HCT116 (cell line): ENCODE measurements around the gene HTR3B. TPM values are rescaled to one million over a fixed set of nuclear protein-coding genes. Genes with fewer than 3 reads are reported as not detected.

Experiments
- ATAC-seq: fragments of 200-7000 bp; cut with Tn5 transposase; 2 replicates; pipeline ENCODE4 v1.9.1; 2020; ENCODE audit warnings: mild to moderate bottlenecking, moderate library complexity
- BruUV-seq: library from RNA; stranded (reverse); fragments of 400-500 nt; replicated peaks from 2 replicates; lab custom pipeline; 2021; lab: Mats Ljungman, UMichigan
- CTCF ChIA-PET: fragments of 300-600 bp; sonication (Branson Sonifier 250); formaldehyde crosslinking; loops from one replicate; lab custom pipeline; 2021; ENCODE audit warnings: antibody characterized with exemption; lab: Charles Lee
- POLR2A ChIA-PET: fragments of 300-600, 350-600 bp; sonication (Branson Sonifier 250); formaldehyde crosslinking; loops from one replicate; lab custom pipeline; 2021; ENCODE audit warnings: antibody characterized with exemption; lab: Charles Lee
- RAD21 ChIA-PET, 2 experiments: fragments of 300-600 bp; sonication (Branson Sonifier 250); formaldehyde crosslinking; loops; one replicate each; lab custom pipeline; 2023; ENCODE audit warnings: low total read pairs in 2 of 2; ENCODE audit not compliant: uncharacterized antibody in 2 of 2, unreplicated experiment in 2 of 2, low non-redundant PET in 1 of 2; lab: Charles Lee
- DNase-seq: peaks from one replicate; pipeline ENCODE4 v3.0.0-alpha.2; 2010; ENCODE audit warnings: low read depth, low spot score
- H2AFZ ChIP-seq: fragments of 200-600 bp; shearing (Covaris generic), sonication (generic); 2 replicates; pipeline ENCODE4 v1.6.1; 2017; ENCODE audit warnings: low read depth, mixed run types, mixed read lengths, antibody characterized with exemption, low read length; ENCODE audit not compliant: poor library complexity, severe bottlenecking
- H3K27ac ChIP-seq: 2 replicates; pipeline ENCODE4 v1.5.1; 2012; ENCODE audit warnings: low read depth, low read length
- H3K27me3 ChIP-seq: fragments of 200-600 bp; sonication (generic); 2 replicates; pipeline ENCODE4 v1.6.1; 2016; ENCODE audit warnings: mixed run types, low read length, mixed read lengths; ENCODE audit not compliant: insufficient read depth
- H3K36me3 ChIP-seq, 2 experiments: fragments of 200-500 bp in 1 of 2; fragments of 200-600 bp in 1 of 2; sonication (Bioruptor generic) in 1 of 2; sonication (generic) in 1 of 2; 2 replicates each; pipeline versions ENCODE4 v1.5.1 to v1.6.1; 2014 to 2016; ENCODE audit warnings: low read length in 2 of 2, inconsistent platforms in 1 of 2, mixed read lengths in 1 of 2, mixed run types in 1 of 2; ENCODE audit not compliant: insufficient read depth in 2 of 2, control insufficient read depth in 1 of 2
- H3K4me1 ChIP-seq, 2 experiments: fragments of 200-600 bp in 1 of 2; sonication (generic) in 1 of 2; 2 replicates each; pipeline versions ENCODE4 v1.5.1 to v1.6.1; 2012 to 2017; ENCODE audit warnings: low read length in 2 of 2, inconsistent platforms in 1 of 2, mild to moderate bottlenecking in 1 of 2, mixed read lengths in 1 of 2, mixed run types in 1 of 2, moderate library complexity in 1 of 2; ENCODE audit not compliant: insufficient read depth in 2 of 2, control insufficient read depth in 1 of 2
- H3K4me2 ChIP-seq: fragments of 200-600 bp; sonication (generic); 2 replicates; pipeline ENCODE4 v1.6.1; 2017; ENCODE audit warnings: mixed run types, low read length, mixed read lengths
- H3K4me3 ChIP-seq, 2 experiments: fragments of 200-600 bp in 1 of 2; sonication (generic) in 1 of 2; replicated peaks in 1 of 2; 2 replicates each; pipeline ENCODE4 v1.5.1; 2011 to 2016; ENCODE audit warnings: low read length in 2 of 2, control low read depth in 1 of 2, low read depth in 1 of 2, mild to moderate bottlenecking in 1 of 2, mixed read lengths in 1 of 2, mixed run types in 1 of 2
- H3K79me2 ChIP-seq: fragments of 200-600 bp; sonication (generic); 2 replicates; pipeline ENCODE4 v1.6.1; 2017; ENCODE audit warnings: mild to moderate bottlenecking, mixed run types, low read length, moderate library complexity, mixed read lengths; ENCODE audit not compliant: insufficient read depth
- H3K9ac ChIP-seq: fragments of 200-600 bp; sonication (generic); 2 replicates; pipeline ENCODE4 v1.6.1; 2016; ENCODE audit warnings: low read length, mixed read lengths
- H3K9me2 ChIP-seq: fragments of 200-600 bp; sonication (generic), shearing (Covaris generic); 2 replicates; pipeline ENCODE4 v1.6.1; 2017; ENCODE audit warnings: mixed run types, mild to moderate bottlenecking, moderate library complexity; ENCODE audit not compliant: insufficient read depth
- H3K9me3 ChIP-seq, 2 experiments: fragments of 200-500 bp in 1 of 2; fragments of 200-600 bp in 1 of 2; sonication (Bioruptor generic) in 1 of 2; sonication (generic) in 1 of 2; 2 replicates each; pipeline ENCODE4 v1.6.1; 2014 to 2017; ENCODE audit warnings: low read length in 2 of 2, mixed read lengths in 2 of 2, inconsistent platforms in 1 of 2, low read depth in 1 of 2, mild to moderate bottlenecking in 1 of 2, mixed run types in 1 of 2, moderate library complexity in 1 of 2; ENCODE audit not compliant: control insufficient read depth in 1 of 2, insufficient read depth in 1 of 2
- H4K20me1 ChIP-seq: fragments of 200-600 bp; sonication (generic), shearing (Covaris generic); 2 replicates; pipeline ENCODE4 v1.6.1; 2017; ENCODE audit warnings: mixed run types, mild to moderate bottlenecking, moderate library complexity; ENCODE audit not compliant: insufficient read depth
- CEBPB ChIP-seq: IDR thresholded peaks from 2 replicates; pipeline ENCODE4 v1.6.1; 2012; ENCODE audit warnings: low read depth
- ELF1 ChIP-seq: IDR thresholded peaks from 2 replicates; pipeline ENCODE4 v1.6.1; 2012; ENCODE audit warnings: low read depth, borderline replicate concordance
- EZH2 ChIP-seq: fragments of 200-600 bp; sonication (generic); IDR thresholded peaks from 2 replicates; pipeline ENCODE4 v1.6.1; 2017; ENCODE audit warnings: antibody characterized with exemption, mixed run types
- EZH2phosphoT487 ChIP-seq: fragments of 200-600 bp; IDR thresholded peaks from 2 replicates; pipeline ENCODE4 v1.6.1; 2018; ENCODE audit warnings: antibody characterized with exemption, borderline replicate concordance
- FOSL1 ChIP-seq: IDR thresholded peaks from 2 replicates; pipeline ENCODE4 v1.6.1; 2012; ENCODE audit warnings: low read depth
- JUND ChIP-seq: IDR thresholded peaks from 2 replicates; pipeline ENCODE4 v1.6.1; 2012
- POLR2A ChIP-seq: IDR thresholded peaks from 2 replicates; pipeline ENCODE4 v1.7.0; 2011; ENCODE audit warnings: borderline replicate concordance; ENCODE audit not compliant: insufficient read depth, insufficient read length; ENCODE audit errors: extremely low read depth
- POLR2AphosphoS5 ChIP-seq: IDR thresholded peaks from 2 replicates; pipeline ENCODE4 v1.6.1; 2011; ENCODE audit warnings: mild to moderate bottlenecking, low read depth, low read length, moderate library complexity
- RAD21 ChIP-seq: IDR thresholded peaks from 2 replicates; pipeline ENCODE4 v1.6.1; 2012; ENCODE audit warnings: low read depth, mild to moderate bottlenecking
- SIN3A ChIP-seq: IDR thresholded peaks from 2 replicates; pipeline ENCODE4 v1.6.1; 2012; ENCODE audit warnings: low read depth
- SRF ChIP-seq: IDR thresholded peaks from 2 replicates; pipeline ENCODE4 v1.6.1; 2012; ENCODE audit warnings: low read depth
- TCF7L2 ChIP-seq: IDR thresholded peaks from 2 replicates; pipeline ENCODE4 v1.7.0; 2011; ENCODE audit warnings: borderline replicate concordance, inconsistent platforms; ENCODE audit not compliant: insufficient read depth, insufficient read length; ENCODE audit errors: extremely low read depth
- YY1 ChIP-seq: IDR thresholded peaks from 2 replicates; pipeline ENCODE4 v1.6.1; 2011; ENCODE audit warnings: low read length, low read depth, moderate library complexity, mild to moderate bottlenecking; ENCODE audit not compliant: insufficient replicate concordance; ENCODE audit errors: extremely low read depth
- ZFX ChIP-seq: fragments of 450-650 bp; IDR thresholded peaks from 2 replicates; pipeline ENCODE4 v1.6.1; 2017
- intact Hi-C: fragments of 100-400 bp; cut with micrococcal nuclease; formaldehyde crosslinking; loops from 2 replicates; pipeline ENCODE4 v1.10.0; 2022
- total RNA-seq: library from RNA; stranded (reverse); gene quantifications from one replicate; pipeline ENCODE4 v1.2.1, GENCODE V29; 2021; ENCODE audit not compliant: unreplicated experiment
- TF ChIP-seq, protein P1 (sequence below): IDR thresholded peaks from 2 replicates; pipeline ENCODE4 v1.6.1; 2011; ENCODE audit warnings: mild to moderate bottlenecking, low read length, moderate library complexity; ENCODE audit not compliant: insufficient replicate concordance; ENCODE audit errors: extremely low read depth
- TF ChIP-seq, protein P2 (sequence below), 3 experiments: fragments of 200-600 bp in 1 of 3; sonication (generic) in 1 of 3; IDR thresholded peaks in 2 of 3; conservative IDR thresholded peaks in 1 of 3; 2 replicates each; pipeline ENCODE4 v1.5.1; 2012 to 2017; ENCODE audit warnings: low read depth in 2 of 3, low read length in 2 of 3, antibody characterized with exemption in 1 of 3, borderline replicate concordance in 1 of 3, control low read depth in 1 of 3, mild to moderate bottlenecking in 1 of 3, mixed read lengths in 1 of 3, mixed run types in 1 of 3, moderate library complexity in 1 of 3; ENCODE audit not compliant: insufficient read depth in 1 of 3
- TF ChIP-seq, protein P3 (sequence below): IDR thresholded peaks from 2 replicates; pipeline ENCODE4 v1.6.1; 2012
- TF ChIP-seq, protein P4 (sequence below): IDR thresholded peaks from 2 replicates; pipeline ENCODE4 v1.6.1; 2012
- TF ChIP-seq, protein P5 (sequence below): IDR thresholded peaks from 2 replicates; pipeline ENCODE4 v1.6.1; 2012; ENCODE audit warnings: low read depth

HTR3B gene
- total RNA-seq, 1 experiment from 2014 or later = not detected

DNA sequence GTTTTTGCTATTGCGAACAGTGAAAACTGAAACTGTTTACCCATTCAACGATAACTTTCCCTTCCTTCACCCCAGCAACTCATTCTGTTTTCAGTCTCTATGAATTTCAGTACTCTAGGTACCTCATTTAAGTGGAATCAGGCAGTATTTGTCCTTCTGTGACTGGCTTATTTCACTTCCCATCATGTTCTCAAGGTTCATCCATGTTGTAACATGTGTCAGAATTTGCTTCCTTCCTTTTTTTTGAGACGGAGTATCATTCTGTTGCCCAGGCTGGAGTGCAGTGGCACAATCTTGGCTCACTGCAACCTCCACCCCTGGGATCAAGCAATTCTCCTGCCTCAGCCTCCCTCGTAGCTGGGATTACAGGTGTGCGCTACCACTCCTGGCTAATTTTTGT lies 23.7 kb downstream of the HTR3B start:
- no peaks in the 10 kb centered on the region for H3K79me2 ChIP-seq
- H3K9me2 ChIP-seq = no peaks in the 10 kb centered on the region
- DNase-seq (no peak), ATAC-seq (no peak)
- H3K27ac ChIP-seq = no peak overlapping the region
- no TSS peak for BruUV-seq
- no peaks in the 10 kb centered on the region for H3K27me3 ChIP-seq
- intact Hi-C loops = no loop called here
- ChIA-PET POLR2A (no interaction called here), CTCF (no interaction called here), RAD21 (no interaction called here)
- no peaks in the 10 kb centered on the region for H3K36me3 ChIP-seq
- TF ChIP-seq EZH2 (no peak), TCF7L2 (no peak), SRF (no peak), CEBPB (no peak), RAD21 (no peak), ELF1 (no peak), POLR2AphosphoS5 (no peak), SIN3A (no peak), YY1 (no peak), JUND (no peak), POLR2A (no peak), EZH2phosphoT487 (no peak), ZFX (no peak), FOSL1 (no peak)
- TF ChIP-seq, protein P1, sequence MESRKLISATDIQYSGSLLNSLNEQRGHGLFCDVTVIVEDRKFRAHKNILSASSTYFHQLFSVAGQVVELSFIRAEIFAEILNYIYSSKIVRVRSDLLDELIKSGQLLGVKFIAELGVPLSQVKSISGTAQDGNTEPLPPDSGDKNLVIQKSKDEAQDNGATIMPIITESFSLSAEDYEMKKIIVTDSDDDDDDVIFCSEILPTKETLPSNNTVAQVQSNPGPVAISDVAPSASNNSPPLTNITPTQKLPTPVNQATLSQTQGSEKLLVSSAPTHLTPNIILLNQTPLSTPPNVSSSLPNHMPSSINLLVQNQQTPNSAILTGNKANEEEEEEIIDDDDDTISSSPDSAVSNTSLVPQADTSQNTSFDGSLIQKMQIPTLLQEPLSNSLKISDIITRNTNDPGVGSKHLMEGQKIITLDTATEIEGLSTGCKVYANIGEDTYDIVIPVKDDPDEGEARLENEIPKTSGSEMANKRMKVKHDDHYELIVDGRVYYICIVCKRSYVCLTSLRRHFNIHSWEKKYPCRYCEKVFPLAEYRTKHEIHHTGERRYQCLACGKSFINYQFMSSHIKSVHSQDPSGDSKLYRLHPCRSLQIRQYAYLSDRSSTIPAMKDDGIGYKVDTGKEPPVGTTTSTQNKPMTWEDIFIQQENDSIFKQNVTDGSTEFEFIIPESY = no peak
- TF ChIP-seq, protein P2, sequence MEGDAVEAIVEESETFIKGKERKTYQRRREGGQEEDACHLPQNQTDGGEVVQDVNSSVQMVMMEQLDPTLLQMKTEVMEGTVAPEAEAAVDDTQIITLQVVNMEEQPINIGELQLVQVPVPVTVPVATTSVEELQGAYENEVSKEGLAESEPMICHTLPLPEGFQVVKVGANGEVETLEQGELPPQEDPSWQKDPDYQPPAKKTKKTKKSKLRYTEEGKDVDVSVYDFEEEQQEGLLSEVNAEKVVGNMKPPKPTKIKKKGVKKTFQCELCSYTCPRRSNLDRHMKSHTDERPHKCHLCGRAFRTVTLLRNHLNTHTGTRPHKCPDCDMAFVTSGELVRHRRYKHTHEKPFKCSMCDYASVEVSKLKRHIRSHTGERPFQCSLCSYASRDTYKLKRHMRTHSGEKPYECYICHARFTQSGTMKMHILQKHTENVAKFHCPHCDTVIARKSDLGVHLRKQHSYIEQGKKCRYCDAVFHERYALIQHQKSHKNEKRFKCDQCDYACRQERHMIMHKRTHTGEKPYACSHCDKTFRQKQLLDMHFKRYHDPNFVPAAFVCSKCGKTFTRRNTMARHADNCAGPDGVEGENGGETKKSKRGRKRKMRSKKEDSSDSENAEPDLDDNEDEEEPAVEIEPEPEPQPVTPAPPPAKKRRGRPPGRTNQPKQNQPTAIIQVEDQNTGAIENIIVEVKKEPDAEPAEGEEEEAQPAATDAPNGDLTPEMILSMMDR (IDR thresholded peaks at IDR 0.05 in 2 of 3, conservative IDR thresholded peaks at IDR 0.05 in 1 of 3; ENCODE audit: borderline replicate concordance in 1 of 3, insufficient read depth in 1 of 3, low read depth in 2 of 3, low read length in 2 of 3) = no peak
- TF ChIP-seq, protein P3, sequence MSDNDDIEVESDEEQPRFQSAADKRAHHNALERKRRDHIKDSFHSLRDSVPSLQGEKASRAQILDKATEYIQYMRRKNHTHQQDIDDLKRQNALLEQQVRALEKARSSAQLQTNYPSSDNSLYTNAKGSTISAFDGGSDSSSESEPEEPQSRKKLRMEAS = no peak
- TF ChIP-seq, protein P4, sequence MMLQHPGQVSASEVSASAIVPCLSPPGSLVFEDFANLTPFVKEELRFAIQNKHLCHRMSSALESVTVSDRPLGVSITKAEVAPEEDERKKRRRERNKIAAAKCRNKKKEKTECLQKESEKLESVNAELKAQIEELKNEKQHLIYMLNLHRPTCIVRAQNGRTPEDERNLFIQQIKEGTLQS = no peak
- TF ChIP-seq, protein P5, sequence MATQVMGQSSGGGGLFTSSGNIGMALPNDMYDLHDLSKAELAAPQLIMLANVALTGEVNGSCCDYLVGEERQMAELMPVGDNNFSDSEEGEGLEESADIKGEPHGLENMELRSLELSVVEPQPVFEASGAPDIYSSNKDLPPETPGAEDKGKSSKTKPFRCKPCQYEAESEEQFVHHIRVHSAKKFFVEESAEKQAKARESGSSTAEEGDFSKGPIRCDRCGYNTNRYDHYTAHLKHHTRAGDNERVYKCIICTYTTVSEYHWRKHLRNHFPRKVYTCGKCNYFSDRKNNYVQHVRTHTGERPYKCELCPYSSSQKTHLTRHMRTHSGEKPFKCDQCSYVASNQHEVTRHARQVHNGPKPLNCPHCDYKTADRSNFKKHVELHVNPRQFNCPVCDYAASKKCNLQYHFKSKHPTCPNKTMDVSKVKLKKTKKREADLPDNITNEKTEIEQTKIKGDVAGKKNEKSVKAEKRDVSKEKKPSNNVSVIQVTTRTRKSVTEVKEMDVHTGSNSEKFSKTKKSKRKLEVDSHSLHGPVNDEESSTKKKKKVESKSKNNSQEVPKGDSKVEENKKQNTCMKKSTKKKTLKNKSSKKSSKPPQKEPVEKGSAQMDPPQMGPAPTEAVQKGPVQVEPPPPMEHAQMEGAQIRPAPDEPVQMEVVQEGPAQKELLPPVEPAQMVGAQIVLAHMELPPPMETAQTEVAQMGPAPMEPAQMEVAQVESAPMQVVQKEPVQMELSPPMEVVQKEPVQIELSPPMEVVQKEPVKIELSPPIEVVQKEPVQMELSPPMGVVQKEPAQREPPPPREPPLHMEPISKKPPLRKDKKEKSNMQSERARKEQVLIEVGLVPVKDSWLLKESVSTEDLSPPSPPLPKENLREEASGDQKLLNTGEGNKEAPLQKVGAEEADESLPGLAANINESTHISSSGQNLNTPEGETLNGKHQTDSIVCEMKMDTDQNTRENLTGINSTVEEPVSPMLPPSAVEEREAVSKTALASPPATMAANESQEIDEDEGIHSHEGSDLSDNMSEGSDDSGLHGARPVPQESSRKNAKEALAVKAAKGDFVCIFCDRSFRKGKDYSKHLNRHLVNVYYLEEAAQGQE = no peak
- no peak overlapping the region for H2AFZ ChIP-seq
- no peak overlapping the region for H3K9ac ChIP-seq
- H4K20me1 ChIP-seq = no peaks in the 10 kb centered on the region
- H3K4me1 ChIP-seq = peaks cover 0 to 11% of the 10 kb centered on the region in 2 experiments; a peak in 2 of 4 replicates
- H3K9me3 ChIP-seq = no peaks in the 10 kb centered on the region
- no peak overlapping the region for H3K4me3 ChIP-seq
- H3K4me2 ChIP-seq = no peak overlapping the region
